Measurements from ENCODE around the gene PSG11.
"Not testable (repeated sequence)": the region's sequence is repeated elsewhere in the genome, so short reads cannot be mapped to it uniquely, and the experiment has no call there.

The PSG11 gene

GRCh38 chr19:42988206-42988605, 38.1 kb downstream of the PSG11 start:
- not testable (repeated sequence) for DNase-seq

- DNase-seq = no peak
These were observed 40.7 kb downstream of the PSG11 start for GRCh38 chr19:42985588-42985987.

- not testable (repeated sequence) for DNase-seq
These were observed 44.2 kb downstream of the PSG11 start for GRCh38 chr19:42982111-42982510.

GRCh38 chr19:42971451-42971850, 54.8 kb downstream of the PSG11 start:
- DNase-seq = not testable (repeated sequence)

- no peak for DNase-seq
These were observed 61.1 kb downstream of the PSG11 start for GRCh38 chr19:42965176-42965575.

GRCh38 chr19:42961119-42961518, 65.2 kb downstream of the PSG11 start:
- no peak for DNase-seq
